OCI-LY3 (cell line): ENCODE measurements around the gene RNF40.

Source experiments
- CTCF ChIP-seq: fragments of 200-600, 300-600 bp; sonication (generic); IDR thresholded peaks from 2 replicates; pipeline ENCODE4 v1.5.1; 2014; ENCODE audit warnings: antibody characterized with exemption, low read length, low read depth
- EZH2phosphoT487 ChIP-seq: fragments of 200-600 bp; shearing (Covaris generic); IDR thresholded peaks from 2 replicates; pipeline ENCODE4 v1.6.1; 2018; ENCODE audit warnings: antibody characterized with exemption, mixed run types, low read depth

DNA sequence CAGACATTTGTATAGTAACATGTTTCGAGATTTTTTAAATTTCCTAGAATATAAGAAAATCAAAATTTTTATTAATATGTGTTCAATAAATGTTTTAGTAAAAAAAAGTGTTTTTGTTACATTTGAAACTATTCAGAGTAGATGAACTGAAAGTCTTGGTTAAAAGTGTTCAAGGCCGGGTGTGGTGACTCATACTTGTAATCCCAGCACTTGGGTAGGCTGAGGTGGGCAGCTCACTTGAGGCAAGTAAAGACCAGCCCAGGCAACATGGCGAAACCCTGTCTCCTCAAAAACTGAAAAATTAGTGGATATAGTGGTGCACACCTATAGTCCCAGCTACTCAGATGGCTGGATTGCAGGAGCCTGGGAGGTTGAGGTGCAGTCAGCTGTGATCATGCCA is 30.7 kb upstream of the RNF40 start:
- no peak for TF ChIP-seq CTCF
- TF ChIP-seq EZH2phosphoT487, result no peak
